PC-9 (cell line): ENCODE results near the gene ZCCHC3.

Source experiments
- EZH2 ChIP-seq: fragments of 200-600 bp; sonication (generic); IDR thresholded peaks from 2 replicates; pipeline ENCODE4 v1.8.0; 2017; ENCODE audit warnings: antibody characterized with exemption, low read depth
- TF ChIP-seq, protein P1 (sequence below): fragments of 200-600 bp; sonication (generic); conservative IDR thresholded peaks from 2 replicates; pipeline ENCODE4 v1.6.1; 2017; ENCODE audit warnings: mixed run types, antibody characterized with exemption, mild to moderate bottlenecking, moderate library complexity

DNA sequence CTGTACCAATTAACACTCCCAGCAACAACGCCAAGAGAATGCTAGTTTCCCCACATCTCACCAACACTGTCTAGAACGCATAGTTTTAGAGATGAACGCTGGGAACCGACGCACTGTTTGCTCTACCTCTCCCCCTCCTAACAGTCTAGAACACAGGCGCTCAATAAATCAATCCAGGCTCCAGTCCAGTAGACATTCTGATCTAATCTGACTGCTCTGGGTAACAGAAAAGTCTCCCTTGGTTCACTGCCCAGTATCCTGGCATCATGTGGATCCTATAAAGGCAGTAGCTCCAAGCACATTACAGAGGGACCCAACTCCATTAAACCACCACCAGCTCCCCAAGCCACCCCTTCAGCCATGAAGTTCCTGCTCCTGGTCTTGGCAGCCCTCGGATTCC lies 40.0 kb upstream of the ZCCHC3 start, which contains the start of gene DEFB132:
- TF ChIP-seq, protein P1, sequence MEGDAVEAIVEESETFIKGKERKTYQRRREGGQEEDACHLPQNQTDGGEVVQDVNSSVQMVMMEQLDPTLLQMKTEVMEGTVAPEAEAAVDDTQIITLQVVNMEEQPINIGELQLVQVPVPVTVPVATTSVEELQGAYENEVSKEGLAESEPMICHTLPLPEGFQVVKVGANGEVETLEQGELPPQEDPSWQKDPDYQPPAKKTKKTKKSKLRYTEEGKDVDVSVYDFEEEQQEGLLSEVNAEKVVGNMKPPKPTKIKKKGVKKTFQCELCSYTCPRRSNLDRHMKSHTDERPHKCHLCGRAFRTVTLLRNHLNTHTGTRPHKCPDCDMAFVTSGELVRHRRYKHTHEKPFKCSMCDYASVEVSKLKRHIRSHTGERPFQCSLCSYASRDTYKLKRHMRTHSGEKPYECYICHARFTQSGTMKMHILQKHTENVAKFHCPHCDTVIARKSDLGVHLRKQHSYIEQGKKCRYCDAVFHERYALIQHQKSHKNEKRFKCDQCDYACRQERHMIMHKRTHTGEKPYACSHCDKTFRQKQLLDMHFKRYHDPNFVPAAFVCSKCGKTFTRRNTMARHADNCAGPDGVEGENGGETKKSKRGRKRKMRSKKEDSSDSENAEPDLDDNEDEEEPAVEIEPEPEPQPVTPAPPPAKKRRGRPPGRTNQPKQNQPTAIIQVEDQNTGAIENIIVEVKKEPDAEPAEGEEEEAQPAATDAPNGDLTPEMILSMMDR, result no peak
- TF ChIP-seq EZH2, result no peak
